BLaER1 (cell line): ENCODE data around the gene DDN.

Experiments
- H3K27ac ChIP-seq: shearing (Covaris generic); formaldehyde crosslinking; 2 replicates; pipeline ENCODE4 v1.8.1; 2022
- H3K27me3 ChIP-seq: shearing (Covaris generic); formaldehyde crosslinking; 2 replicates; pipeline ENCODE4 v1.8.1; 2022
- H3K36me3 ChIP-seq: shearing (Covaris generic); formaldehyde crosslinking; 2 replicates; pipeline ENCODE4 v1.8.1; 2022
- H3K4me1 ChIP-seq: shearing (Covaris generic); formaldehyde crosslinking; 2 replicates; pipeline ENCODE4 v1.8.1; 2022
- H3K4me2 ChIP-seq: shearing (Covaris generic); formaldehyde crosslinking; 2 replicates; pipeline ENCODE4 v1.8.1; 2022
- H3K4me3 ChIP-seq: shearing (Covaris generic); formaldehyde crosslinking; 2 replicates; pipeline ENCODE4 v1.8.1; 2022
- H3K9ac ChIP-seq: shearing (Covaris generic); formaldehyde crosslinking; 2 replicates; pipeline ENCODE4 v1.8.1; 2022
- H3K9me3 ChIP-seq: shearing (Covaris generic); formaldehyde crosslinking; 2 replicates; pipeline ENCODE4 v1.8.1; 2022
- H4K20me1 ChIP-seq: shearing (Covaris generic); formaldehyde crosslinking; 2 replicates; pipeline ENCODE4 v1.8.1; 2022
- Cebpa-rat ChIP-seq: shearing (Covaris generic); IDR thresholded peaks from 2 replicates; pipeline ENCODE4 v1.8.1; 2022

Gene DDN

GRCh38 chr12:48985475-48985897 is 13.7 kb downstream of the DDN start:
- H3K9me3 ChIP-seq = no peaks in the 10 kb centered on the region
- H4K20me1 ChIP-seq = peaks cover 16% of the 10 kb centered on the region
- peak overlapping the region; percentile 53 for H3K4me3 ChIP-seq
- peaks cover 55% of the 10 kb centered on the region for H3K4me1 ChIP-seq
- peak overlapping the region; percentile 47 for H3K27ac ChIP-seq
- peaks cover 35% of the 10 kb centered on the region for H3K27me3 ChIP-seq
- H3K9ac ChIP-seq = peak overlapping the region; percentile 56; the same call in 1 of the 2 replicates
- TF ChIP-seq Cebpa-rat = no peak
- H3K36me3 ChIP-seq = no peaks in the 10 kb centered on the region
- peak overlapping the region; percentile 95 for H3K4me2 ChIP-seq

- H3K36me3 ChIP-seq = no peaks in the 10 kb centered on the region
- H3K9me3 ChIP-seq = no peaks in the 10 kb centered on the region
- H3K4me1 ChIP-seq = peaks cover 81% of the 10 kb centered on the region
- no peak overlapping the region for H3K9ac ChIP-seq
- H3K4me2 ChIP-seq = peak overlapping the region; percentile 85; the same call in 1 of the 2 replicates
- no peak overlapping the region for H3K27ac ChIP-seq
- no peak for TF ChIP-seq Cebpa-rat
- H3K4me3 ChIP-seq = peak overlapping the region; percentile 59; the same call in 1 of the 2 replicates
- peaks cover 64% of the 10 kb centered on the region for H3K27me3 ChIP-seq
- peaks cover 45% of the 10 kb centered on the region for H4K20me1 ChIP-seq
These were observed 16.6 kb downstream of the DDN start for GRCh38 chr12:48982397-48983080.

GRCh38 chr12:48981757-48982157 is 17.4 kb downstream of the DDN start:
- peak overlapping the region; percentile 85 for H3K4me2 ChIP-seq
- peak overlapping the region; percentile 59 for H3K4me3 ChIP-seq
- H4K20me1 ChIP-seq = peaks cover 53% of the 10 kb centered on the region
- H3K4me1 ChIP-seq = peaks cover 79% of the 10 kb centered on the region
- no peaks in the 10 kb centered on the region for H3K9me3 ChIP-seq
- peaks cover 72% of the 10 kb centered on the region for H3K27me3 ChIP-seq
- TF ChIP-seq Cebpa-rat = no peak
- no peak overlapping the region for H3K9ac ChIP-seq
- no peaks in the 10 kb centered on the region for H3K36me3 ChIP-seq
- H3K27ac ChIP-seq = no peak overlapping the region

GRCh38 chr12:48980953-48981756 is 18.0 kb downstream of the DDN start:
- H3K27me3 ChIP-seq = peaks cover 78% of the 10 kb centered on the region
- no peaks in the 10 kb centered on the region for H3K9me3 ChIP-seq
- H3K4me3 ChIP-seq = peak overlapping the region; percentile 59
- peaks cover 73% of the 10 kb centered on the region for H3K4me1 ChIP-seq
- peaks cover 55% of the 10 kb centered on the region for H4K20me1 ChIP-seq
- no peak overlapping the region for H3K9ac ChIP-seq
- H3K27ac ChIP-seq = no peak overlapping the region
- H3K4me2 ChIP-seq = peak overlapping the region; percentile 85
- H3K36me3 ChIP-seq = no peaks in the 10 kb centered on the region
- TF ChIP-seq Cebpa-rat = no peak

- Histone ChIP-seq H3K36me3 (no peaks in the 10 kb centered on the region), H3K9me3 (no peaks in the 10 kb centered on the region), H3K4me3 (peak overlapping the region; percentile 59), H3K27me3 (peaks cover 85% of the 10 kb centered on the region), H3K4me2 (peak overlapping the region; percentile 85), H4K20me1 (peaks cover 59% of the 10 kb centered on the region), H3K27ac (no peak overlapping the region), H3K4me1 (peaks cover 66% of the 10 kb centered on the region), H3K9ac (no peak overlapping the region)
- no peak for TF ChIP-seq Cebpa-rat
These were observed 18.7 kb downstream of the DDN start for GRCh38 chr12:48980389-48980952.

- H3K27me3 ChIP-seq = peaks cover 92% of the 10 kb centered on the region
- peaks cover 61% of the 10 kb centered on the region for H4K20me1 ChIP-seq
- peaks cover 59% of the 10 kb centered on the region for H3K4me1 ChIP-seq
- H3K36me3 ChIP-seq = no peaks in the 10 kb centered on the region
- no peak overlapping the region for H3K9ac ChIP-seq
- H3K4me3 ChIP-seq = peak overlapping the region; percentile 59
- peak overlapping the region; percentile 85 for H3K4me2 ChIP-seq
- H3K9me3 ChIP-seq = no peaks in the 10 kb centered on the region
- no peak for TF ChIP-seq Cebpa-rat
- H3K27ac ChIP-seq = no peak overlapping the region
These were observed 19.4 kb downstream of the DDN start for GRCh38 chr12:48979602-48980388.

- no peak for TF ChIP-seq Cebpa-rat
- Histone ChIP-seq H3K27me3 (peaks cover 98% of the 10 kb centered on the region), H3K9ac (no peak overlapping the region), H3K4me3 (peak overlapping the region; percentile 59), H3K27ac (no peak overlapping the region), H3K4me1 (peaks cover 51% of the 10 kb centered on the region), H3K9me3 (peaks cover 3% of the 10 kb centered on the region; the same call in 1 of the 2 replicates), H4K20me1 (peaks cover 67% of the 10 kb centered on the region), H3K36me3 (no peaks in the 10 kb centered on the region), H3K4me2 (peak overlapping the region; percentile 85)
These were observed 20.2 kb downstream of the DDN start for GRCh38 chr12:48978741-48979601.

- peaks cover 98% of the 10 kb centered on the region for H3K27me3 ChIP-seq
- H3K4me1 ChIP-seq = peaks cover 46% of the 10 kb centered on the region
- H3K36me3 ChIP-seq = no peaks in the 10 kb centered on the region
- H3K4me3 ChIP-seq = peak within 1 kb of the TSS; percentile 59
- peaks cover 9% of the 10 kb centered on the region; the same call in 1 of the 2 replicates for H3K9me3 ChIP-seq
- H4K20me1 ChIP-seq = peaks cover 73% of the 10 kb centered on the region
- no peak within 1 kb of the TSS for H3K27ac ChIP-seq
- no peak within 1 kb of the TSS for H3K9ac ChIP-seq
- TF ChIP-seq Cebpa-rat = no peak
- peak within 1 kb of the TSS; percentile 85 for H3K4me2 ChIP-seq
These were observed 20.9 kb downstream of the DDN start, which contains the start of gene WNT1 for GRCh38 chr12:48978291-48978740. Gene WNT1 (plus strand): TSS chr12:48978322. CDS start chr12:48978651, 329 bp downstream.
